AG09319 (cell line): ENCODE measurements around the gene SLC1A7.

ENCODE experiments used
- DNase-seq: peaks from one replicate; pipeline ENCODE4 v3.0.0-alpha.2; 2010; ENCODE audit warnings: low read depth; ENCODE audit errors: extremely low read depth
- TF ChIP-seq, protein P1 (sequence below): IDR thresholded peaks from 2 replicates; pipeline ENCODE4 v1.5.1; 2011; ENCODE audit warnings: low read depth, mild to moderate bottlenecking, inconsistent platforms, low read length, moderate library complexity

The SLC1A7 gene

DNA sequence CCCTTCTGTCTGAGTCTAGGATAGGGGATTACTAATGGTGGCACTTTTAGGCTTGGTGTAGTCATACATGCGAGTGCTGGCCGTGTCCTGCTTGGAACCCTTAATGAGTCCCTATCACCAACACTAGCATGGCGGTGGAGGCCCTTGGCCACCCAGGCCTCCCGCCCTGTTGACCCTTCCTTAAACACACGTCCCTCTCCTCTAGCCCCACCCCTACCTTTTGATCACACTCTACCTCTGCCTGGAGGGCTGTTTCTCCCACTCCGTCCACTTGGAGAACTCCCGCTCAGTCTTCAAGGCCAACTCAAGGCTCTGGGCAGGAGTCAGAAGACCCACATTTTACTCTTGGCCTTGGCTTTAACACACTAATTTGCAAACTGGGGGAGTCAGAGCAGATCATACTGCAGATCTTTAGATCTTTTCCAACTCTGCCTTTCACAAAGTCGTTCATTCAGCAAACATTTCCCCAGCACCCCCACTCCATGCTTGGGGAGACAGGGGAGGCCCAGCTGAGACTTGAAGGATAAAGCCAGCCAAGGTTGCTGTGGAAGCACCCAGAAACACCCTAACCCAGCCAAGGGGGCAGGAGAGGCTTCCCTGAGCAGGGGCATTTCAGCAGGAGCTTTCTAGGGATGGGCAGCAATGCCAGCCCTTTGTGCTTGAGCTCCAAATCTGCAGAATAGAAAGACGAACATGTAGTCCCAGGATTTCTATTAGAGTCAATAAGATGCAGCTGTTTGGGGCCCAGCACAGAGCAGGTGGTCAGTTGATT is 78.5 kb downstream of the SLC1A7 start:
- no peak for DNase-seq
- TF ChIP-seq, protein P1, sequence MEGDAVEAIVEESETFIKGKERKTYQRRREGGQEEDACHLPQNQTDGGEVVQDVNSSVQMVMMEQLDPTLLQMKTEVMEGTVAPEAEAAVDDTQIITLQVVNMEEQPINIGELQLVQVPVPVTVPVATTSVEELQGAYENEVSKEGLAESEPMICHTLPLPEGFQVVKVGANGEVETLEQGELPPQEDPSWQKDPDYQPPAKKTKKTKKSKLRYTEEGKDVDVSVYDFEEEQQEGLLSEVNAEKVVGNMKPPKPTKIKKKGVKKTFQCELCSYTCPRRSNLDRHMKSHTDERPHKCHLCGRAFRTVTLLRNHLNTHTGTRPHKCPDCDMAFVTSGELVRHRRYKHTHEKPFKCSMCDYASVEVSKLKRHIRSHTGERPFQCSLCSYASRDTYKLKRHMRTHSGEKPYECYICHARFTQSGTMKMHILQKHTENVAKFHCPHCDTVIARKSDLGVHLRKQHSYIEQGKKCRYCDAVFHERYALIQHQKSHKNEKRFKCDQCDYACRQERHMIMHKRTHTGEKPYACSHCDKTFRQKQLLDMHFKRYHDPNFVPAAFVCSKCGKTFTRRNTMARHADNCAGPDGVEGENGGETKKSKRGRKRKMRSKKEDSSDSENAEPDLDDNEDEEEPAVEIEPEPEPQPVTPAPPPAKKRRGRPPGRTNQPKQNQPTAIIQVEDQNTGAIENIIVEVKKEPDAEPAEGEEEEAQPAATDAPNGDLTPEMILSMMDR = no peak

DNA sequence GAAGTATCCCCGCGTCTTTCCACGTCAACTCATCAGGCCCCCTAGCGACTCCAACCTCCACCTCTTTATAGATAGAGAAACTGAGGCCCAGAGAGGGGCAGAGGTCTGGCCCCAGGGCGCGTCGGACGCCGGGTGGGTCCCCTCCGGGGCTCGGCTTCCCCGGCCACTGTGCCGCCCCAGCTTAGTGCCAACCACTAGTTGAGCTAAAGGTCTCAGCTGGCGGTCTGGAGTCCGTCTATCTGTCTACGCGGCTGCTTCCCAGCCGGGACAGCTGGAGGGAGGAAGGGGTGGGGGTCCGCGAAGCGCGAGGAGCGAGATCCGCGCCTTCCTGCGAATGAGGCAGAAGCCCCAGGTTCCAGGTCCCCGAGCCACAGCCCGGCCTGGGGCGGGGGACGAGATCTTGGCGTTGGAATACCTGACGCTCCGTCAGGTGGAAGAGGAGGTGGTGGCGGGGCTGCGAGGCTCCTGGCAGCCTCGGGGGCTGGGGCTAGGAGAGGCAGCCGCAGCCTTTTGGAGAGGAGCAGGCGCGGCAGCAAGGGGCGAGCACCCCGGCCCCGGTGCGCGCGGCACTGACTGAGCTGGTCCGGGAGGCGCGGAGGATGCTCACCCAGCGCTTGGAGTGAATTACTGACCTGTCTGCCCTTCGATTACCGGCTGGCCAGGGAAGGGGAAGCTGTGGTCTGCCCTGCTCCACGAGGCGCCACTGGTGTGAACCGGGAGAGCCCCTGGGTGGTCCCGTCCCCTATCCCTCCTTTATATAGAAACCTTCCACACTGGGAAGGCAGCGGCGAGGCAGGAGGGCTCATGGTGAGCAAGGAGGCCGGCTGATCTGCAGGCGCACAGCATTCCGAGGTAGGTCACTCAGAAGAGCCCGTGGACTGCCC is 79.5 kb downstream of the SLC1A7 start:
- TF ChIP-seq, protein P1 = peak; percentile 10; the same call in 1 of the 2 replicates
- no peak for DNase-seq

DNA sequence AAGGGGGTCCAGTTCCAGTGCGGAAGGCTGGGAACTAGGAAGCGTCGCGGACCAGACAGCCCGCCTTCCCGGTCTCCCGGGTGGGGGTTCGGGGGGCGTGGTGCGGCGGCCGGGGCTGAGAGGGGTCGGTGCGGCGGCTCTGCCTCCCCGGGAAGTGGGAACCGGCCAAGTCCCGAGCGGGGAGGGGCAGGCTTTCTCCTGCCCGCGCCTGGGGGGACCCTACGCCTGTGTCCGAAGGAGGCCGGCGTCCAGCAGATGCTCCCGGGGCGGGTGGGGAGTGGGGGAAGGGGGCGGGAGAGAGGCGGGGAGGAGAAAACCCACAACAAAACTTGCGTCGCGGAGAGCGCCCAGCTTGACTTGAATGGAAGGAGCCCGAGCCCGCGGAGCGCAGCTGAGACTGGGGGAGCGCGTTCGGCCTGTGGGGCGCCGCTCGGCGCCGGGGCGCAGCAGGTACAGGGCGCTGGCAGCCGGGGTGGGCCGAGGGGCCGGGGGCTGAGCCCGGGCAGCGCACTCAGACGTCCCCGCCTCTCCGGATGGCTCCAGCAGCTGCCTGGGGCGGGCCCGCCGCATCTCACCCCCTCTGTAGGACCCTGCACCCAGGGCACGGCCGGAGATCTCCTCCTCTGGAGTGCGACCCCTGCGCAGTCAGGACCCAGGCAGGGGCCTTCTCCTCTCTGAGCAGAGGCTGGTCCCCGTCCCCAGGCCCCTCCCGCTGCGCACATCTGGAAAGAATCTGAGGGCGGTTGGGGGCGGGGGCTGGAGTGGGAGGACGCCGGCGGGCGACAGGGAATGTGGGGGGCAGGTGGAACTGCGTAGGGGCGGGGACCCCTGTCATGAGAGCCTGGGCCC is 80.4 kb downstream of the SLC1A7 start, which contains the start of gene PODN:
Gene PODN (plus strand): TSS at position 355 of the 849 bp plus-strand sequence. CDS start 7,643 bp downstream, outside the sequence.
- DNase-seq = no peak
- TF ChIP-seq, protein P1 = no peak

DNA sequence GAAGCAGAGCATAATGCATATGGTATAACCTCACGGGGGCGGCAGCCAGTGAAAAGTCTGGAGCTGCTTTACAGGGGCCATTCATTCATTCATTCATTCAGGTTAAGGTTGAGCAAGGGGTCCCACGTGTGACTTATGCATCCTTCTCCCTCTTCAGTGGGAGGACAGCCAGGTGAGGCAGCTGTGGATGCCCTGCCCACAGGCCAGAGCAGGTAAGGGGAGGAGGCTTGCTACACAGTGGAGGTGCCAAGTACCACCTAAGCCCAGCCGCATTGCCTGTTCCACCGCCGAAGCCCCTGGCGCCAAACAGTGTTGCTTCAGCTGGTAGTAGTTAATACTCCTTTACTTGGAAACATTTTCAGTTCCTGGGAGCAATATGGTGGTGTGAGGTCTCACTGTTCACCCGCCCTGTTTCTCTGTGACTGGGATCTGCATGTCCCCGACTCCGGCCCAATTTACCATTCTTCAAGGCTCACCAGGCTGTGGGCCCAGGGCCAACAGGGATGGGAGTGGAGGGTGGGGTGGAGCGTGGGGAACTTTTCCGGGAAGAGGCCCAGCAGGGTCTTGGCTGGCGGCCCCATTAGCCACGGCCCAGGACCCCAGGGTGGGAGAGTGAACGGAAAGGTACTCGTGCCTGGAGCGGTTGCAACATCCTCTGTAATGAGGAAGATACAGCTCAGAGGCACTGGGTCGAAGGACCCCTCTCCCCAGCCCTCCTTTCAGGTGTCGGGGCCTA is 81.1 kb downstream of the SLC1A7 start:
- no peak for DNase-seq
- TF ChIP-seq, protein P1 = no peak

DNA sequence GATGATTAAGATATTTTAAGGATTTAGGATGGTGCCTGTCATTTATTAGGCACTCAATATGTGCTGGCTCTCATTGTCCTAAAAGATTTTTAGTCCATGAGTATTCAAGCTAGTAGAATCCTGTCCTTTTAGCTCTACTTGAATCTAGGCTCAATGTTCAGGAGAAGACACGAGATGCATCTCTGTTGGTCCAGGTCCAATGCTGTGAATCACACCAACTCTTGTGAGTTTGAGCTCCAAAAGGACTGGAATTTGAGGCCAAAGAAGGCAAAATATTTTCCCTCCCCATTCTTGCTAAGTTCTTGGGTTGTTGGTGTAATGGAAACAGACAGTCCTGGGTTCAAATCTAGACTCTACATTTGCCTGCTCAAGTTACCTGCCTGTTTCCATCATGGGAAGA is 81.9 kb downstream of the SLC1A7 start:
- TF ChIP-seq, protein P1 = no peak
- DNase-seq = peak; percentile 12

DNA sequence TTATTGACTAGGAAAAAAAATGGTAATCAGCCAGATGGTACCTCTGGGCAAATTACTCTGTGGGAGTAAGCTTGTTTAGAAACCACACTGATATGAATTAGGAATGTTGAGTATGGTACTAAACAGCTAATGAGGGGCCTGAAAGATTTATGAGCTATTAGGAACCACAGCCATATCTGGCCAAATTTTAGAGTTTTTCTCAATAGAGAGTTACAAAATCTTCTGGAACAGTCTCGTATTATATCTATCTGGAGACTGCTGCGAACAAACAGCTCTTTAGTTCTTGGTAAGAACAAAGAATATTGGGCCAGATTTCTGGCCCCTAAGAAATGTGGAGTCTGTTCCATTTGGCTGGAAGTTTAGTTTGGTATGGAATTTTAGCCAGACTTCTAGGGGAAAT is 85.3 kb downstream of the SLC1A7 start:
- no peak for DNase-seq
- TF ChIP-seq, protein P1 = no peak
